GM10266 (cell line): Measurements from ENCODE around the gene PRPH2.
"Not testable (repeated sequence)": the region's sequence is repeated elsewhere in the genome, so short reads cannot be mapped to it uniquely, and the experiment has no call there.

ENCODE experiments used
- DNase-seq: peaks from one replicate; pipeline ENCODE4 v3.0.0; 2012; ENCODE audit errors: extremely low spot score
- TF ChIP-seq, protein P1 (sequence below): IDR thresholded peaks from 2 replicates; pipeline ENCODE4 v1.5.1; 2012; ENCODE audit warnings: mild to moderate bottlenecking, low read depth; ENCODE audit not compliant: control insufficient read depth, insufficient read depth; ENCODE audit errors: missing control alignments

The PRPH2 gene

DNA sequence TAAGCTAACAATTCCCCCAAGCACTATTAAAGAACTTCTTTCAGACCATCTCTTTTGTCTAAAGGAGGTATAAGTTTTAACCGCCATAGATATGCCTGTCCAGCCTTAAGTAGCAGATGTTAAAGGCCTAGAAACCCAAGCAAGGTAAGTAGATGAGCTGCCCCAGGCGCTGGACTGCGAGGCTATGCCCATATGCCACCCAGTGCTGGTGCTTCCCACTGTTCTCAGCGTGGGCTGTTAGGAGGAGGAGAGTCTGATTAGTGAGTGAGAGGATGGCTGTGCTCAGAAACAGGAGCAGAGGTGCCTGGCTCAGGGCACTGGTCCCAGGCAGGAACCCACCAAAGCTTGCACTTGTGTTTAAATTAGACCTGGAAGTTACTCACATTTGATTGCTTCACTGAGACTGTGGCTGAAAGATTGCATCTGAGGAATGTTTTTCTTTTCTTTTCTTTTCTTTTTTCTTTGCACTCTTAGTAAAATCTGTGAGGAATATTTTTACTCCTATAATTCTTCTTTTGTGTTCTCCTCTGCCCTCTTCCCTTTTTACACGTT, 32.2 kb downstream of the PRPH2 start:
- TF ChIP-seq, protein P1, sequence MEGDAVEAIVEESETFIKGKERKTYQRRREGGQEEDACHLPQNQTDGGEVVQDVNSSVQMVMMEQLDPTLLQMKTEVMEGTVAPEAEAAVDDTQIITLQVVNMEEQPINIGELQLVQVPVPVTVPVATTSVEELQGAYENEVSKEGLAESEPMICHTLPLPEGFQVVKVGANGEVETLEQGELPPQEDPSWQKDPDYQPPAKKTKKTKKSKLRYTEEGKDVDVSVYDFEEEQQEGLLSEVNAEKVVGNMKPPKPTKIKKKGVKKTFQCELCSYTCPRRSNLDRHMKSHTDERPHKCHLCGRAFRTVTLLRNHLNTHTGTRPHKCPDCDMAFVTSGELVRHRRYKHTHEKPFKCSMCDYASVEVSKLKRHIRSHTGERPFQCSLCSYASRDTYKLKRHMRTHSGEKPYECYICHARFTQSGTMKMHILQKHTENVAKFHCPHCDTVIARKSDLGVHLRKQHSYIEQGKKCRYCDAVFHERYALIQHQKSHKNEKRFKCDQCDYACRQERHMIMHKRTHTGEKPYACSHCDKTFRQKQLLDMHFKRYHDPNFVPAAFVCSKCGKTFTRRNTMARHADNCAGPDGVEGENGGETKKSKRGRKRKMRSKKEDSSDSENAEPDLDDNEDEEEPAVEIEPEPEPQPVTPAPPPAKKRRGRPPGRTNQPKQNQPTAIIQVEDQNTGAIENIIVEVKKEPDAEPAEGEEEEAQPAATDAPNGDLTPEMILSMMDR, result no peak

DNA sequence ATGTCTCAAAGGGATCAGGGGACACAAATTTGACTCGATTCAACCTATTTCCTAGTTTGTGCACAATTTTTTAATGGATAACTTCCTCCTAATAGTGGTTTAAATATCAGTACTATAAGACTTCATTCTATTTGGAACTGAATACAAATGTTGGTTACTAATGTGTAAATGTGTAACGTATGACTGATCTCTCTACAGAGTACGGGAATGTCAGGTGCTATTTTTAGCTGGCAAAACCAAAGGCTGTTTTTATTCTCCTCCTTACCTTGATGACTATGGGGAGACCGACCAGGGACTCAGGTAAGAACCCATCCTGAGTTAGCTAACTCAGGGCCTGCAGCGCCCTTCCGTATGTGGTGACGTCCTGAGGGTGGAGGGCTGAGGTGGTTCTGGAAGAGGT, 33.0 kb downstream of the PRPH2 start:
- TF ChIP-seq, protein P1, result no peak
- no peak for DNase-seq

More for the DNA sequence above, 32.2 kb downstream of the PRPH2 start:
- no peak for DNase-seq

DNA sequence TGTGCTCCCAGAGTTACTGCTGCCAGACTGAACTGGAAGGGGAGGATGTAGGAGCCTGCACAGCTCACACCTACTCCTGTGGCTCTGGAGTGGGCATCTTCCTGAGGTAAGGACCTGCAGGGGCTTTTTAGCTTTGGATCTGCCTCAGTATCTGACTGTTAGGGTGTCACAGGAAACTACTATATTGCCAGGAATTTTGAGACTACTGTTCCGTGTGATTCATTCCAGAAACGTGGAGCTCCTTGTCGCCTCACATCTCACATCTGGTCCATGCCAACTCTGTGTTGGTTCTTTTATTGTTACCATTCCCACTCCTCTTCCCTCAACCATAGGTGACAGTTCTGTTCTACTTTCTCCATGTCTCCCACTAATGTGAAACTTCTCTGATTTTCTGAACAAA, 34.1 kb downstream of the PRPH2 start:
- no peak for DNase-seq
- TF ChIP-seq, protein P1, result no peak

DNA sequence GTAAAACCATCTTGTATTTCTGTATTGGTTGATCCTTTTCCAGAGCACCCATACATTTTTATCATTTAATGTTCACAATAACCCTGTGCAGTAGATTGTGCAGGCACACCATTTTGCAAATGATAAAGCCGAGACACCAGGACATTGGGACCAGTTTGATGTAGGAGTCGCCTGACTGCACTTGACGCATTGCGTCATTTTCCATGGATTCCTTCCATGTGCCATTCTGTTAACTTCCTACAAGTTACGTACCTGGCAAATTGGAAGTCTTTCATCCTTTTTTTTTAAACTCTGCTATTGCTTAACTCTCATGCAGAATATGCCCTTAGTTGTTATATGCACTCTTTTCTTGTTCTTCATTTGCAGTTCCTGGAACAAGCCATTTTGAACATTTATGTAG, 43.0 kb downstream of the PRPH2 start:
- TF ChIP-seq, protein P1, result no peak
- no peak for DNase-seq

DNA sequence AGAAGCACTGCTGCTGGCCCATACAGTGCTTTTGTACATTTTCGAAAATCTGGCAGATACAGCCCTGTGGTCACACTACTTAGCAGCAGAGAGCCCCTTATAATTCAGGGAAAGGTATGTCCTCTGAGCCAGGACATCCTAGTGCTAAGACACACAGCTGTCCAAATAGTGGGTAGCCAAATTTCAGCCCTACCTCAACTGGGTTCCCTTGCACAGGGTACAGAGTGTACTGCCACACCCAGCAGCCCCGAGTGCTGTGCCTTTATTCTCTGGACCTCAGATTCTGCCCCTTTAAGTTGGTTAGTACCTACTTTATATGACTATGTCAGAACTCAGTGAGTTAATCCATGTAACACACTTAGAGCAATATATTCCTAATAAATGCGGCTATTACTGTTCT, 47.6 kb downstream of the PRPH2 start:
- TF ChIP-seq, protein P1, result no peak
- no peak for DNase-seq

DNA sequence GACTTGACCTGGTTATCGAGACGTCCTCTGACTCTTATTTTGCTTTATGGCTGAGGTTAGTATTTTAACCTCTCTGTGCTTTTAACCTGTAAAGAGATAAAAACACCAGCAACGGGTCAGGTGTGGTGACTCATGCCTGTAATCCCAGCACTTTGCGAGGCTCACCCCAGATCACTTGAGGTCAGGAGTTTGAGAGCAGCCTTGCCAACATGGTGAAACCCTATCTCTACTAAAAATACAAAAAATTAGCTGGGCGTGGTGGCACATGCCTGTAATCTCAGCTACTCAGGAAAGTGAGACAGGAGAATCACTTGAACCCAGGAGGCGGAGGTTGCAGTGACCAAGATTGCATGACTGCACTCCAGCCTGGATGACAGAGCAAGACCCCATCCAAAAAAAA, 48.0 kb downstream of the PRPH2 start:
- DNase-seq, result not testable (repeated sequence)

DNA sequence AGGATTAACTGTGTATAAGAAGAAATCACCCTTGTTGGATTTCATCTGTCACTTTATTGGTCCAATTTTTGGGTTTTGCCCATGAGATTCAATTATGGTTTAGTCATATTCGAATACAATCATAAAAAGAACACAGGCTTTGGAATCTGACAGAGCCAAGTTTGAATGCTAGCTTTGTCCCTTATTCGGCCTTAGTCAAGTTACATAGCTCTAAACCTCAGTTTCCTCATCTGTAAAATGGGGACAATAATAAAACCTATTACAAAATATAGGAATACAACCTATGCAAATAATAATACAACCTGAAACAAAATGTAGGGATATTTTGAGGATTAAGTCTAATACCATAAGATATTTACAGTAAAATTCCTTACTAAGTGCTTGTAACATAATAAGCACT, 57.7 kb downstream of the PRPH2 start:
- DNase-seq, result no peak
- TF ChIP-seq, protein P1, result no peak

DNA sequence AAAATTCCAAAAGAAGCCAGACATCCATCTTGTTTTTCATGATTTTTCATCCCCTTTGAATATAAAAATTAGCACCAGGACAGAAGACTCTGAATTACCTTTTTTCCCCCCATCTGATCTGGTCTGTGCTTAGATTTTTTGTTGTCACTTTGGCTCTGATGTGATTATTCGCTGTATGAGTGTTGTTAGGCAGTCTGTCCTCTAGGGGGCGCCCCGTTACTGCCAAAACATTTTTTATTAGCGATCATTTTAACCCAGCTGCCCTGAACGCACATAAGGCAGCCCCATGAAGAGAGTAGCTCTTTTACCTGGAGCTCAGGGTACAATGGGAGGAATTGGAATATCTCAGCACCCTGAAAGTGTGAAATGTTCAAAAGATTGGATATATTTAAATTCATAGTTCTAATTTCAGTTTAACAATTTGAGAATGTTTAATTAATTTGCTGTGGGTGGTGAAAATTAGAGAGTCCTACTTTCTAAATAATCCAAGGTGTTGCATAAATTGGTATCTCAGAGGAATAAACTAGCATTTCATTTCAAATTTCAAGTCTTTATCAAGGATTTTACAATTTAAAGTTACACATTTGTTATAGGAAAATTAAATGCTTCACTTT, 60.8 kb downstream of the PRPH2 start:
- peak; percentile 59 for DNase-seq
- TF ChIP-seq, protein P1, result peak; percentile 82
